Muscle layer of colon (tissue), 2 donors: Measurements from ENCODE around the gene OCA2.

Experiments used
- H3K27ac ChIP-seq: one replicate; pipeline ENCODE4 v1.7.0; 2013; ENCODE audit warnings: low read depth, mild to moderate bottlenecking, low read length, moderate library complexity
- H3K27me3 ChIP-seq, 2 donors: one replicate each; pipeline ENCODE4 v1.7.0; 2013; ENCODE audit warnings: low read length in 2 of 2, mild to moderate bottlenecking in 2 of 2; ENCODE audit not compliant: insufficient read depth in 2 of 2, control insufficient read depth in 1 of 2
- H3K36me3 ChIP-seq: one replicate; pipeline ENCODE4 v1.7.0; 2013; ENCODE audit warnings: mild to moderate bottlenecking, low read length; ENCODE audit not compliant: insufficient read depth
- H3K4me1 ChIP-seq: one replicate; pipeline ENCODE4 v1.7.0; 2013; ENCODE audit warnings: mild to moderate bottlenecking, low read length; ENCODE audit not compliant: insufficient read depth
- H3K4me3 ChIP-seq, 2 donors: one replicate each; pipeline ENCODE4 v1.7.0; 2013; ENCODE audit warnings: low read length in 2 of 2, low read depth in 1 of 2, mild to moderate bottlenecking in 1 of 2, moderate library complexity in 1 of 2
- H3K9ac ChIP-seq: one replicate; pipeline ENCODE4 v1.7.0; 2013; ENCODE audit warnings: low read length
- H3K9me3 ChIP-seq: one replicate; pipeline ENCODE4 v1.7.0; 2013; ENCODE audit warnings: mild to moderate bottlenecking, low read length
- donor health status: abdominal sarcoma.
- donor health status: Adenocarcinoma of cecum.

The OCA2 gene

GRCh38 chr15:27763514-27763913 is 335.6 kb downstream of the OCA2 start:
- no peak overlapping the region for H3K27ac ChIP-seq
- no peaks in the 10 kb centered on the region for H3K9me3 ChIP-seq
- no peaks in the 10 kb centered on the region for H3K27me3 ChIP-seq
- H3K4me3 ChIP-seq = no peak overlapping the region
- H3K36me3 ChIP-seq = no peaks in the 10 kb centered on the region
- H3K9ac ChIP-seq = no peak overlapping the region
- H3K4me1 ChIP-seq = no peaks in the 10 kb centered on the region

DNA sequence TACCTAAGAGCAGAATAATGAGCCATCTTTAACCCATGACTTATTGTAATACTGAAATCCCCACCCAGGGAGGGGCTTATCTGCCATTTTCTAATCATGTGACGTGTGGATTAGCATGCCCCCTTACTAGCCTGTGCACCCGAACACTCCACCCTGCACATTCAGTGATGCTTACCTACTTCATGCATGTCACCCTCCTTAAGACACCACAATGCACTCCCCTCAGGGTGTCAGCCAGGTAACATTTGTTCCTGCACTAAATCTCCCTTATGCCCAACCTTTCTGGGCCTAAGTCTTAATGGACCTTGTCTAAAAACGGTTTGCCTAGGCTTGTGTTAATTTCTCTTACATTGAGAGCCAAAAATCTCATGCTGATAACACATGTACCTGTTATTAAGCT is 336.6 kb downstream of the OCA2 start:
- no peaks in the 10 kb centered on the region for H3K4me1 ChIP-seq
- no peak overlapping the region for H3K9ac ChIP-seq
- no peaks in the 10 kb centered on the region for H3K36me3 ChIP-seq
- no peak overlapping the region for H3K27ac ChIP-seq
- no peaks in the 10 kb centered on the region for H3K27me3 ChIP-seq
- no peaks in the 10 kb centered on the region for H3K9me3 ChIP-seq
- no peak overlapping the region for H3K4me3 ChIP-seq

DNA sequence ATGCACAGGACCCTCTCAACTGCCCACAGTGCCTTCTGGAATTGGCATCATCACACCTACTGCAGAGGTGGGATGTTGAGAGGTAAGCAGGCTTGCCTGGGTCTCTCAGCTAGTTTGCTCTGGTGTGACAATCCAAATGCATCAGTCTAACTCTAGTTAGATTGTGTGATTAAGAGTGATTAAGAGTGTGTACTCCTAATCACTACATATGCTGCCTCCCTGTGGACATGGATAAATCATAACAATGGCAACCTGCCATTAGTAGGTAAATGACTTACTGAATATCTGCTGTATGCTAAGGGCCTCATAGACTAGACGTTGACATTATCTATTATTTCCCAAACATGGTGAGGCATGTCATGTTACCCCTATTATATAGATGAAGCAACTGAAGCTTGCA is 342.1 kb downstream of the OCA2 start:
- Histone ChIP-seq H3K27me3 (no peaks in the 10 kb centered on the region), H3K27ac (no peak overlapping the region), H3K9ac (no peak overlapping the region), H3K4me3 (no peak overlapping the region), H3K9me3 (no peaks in the 10 kb centered on the region), H3K36me3 (no peaks in the 10 kb centered on the region), H3K4me1 (no peaks in the 10 kb centered on the region)

DNA sequence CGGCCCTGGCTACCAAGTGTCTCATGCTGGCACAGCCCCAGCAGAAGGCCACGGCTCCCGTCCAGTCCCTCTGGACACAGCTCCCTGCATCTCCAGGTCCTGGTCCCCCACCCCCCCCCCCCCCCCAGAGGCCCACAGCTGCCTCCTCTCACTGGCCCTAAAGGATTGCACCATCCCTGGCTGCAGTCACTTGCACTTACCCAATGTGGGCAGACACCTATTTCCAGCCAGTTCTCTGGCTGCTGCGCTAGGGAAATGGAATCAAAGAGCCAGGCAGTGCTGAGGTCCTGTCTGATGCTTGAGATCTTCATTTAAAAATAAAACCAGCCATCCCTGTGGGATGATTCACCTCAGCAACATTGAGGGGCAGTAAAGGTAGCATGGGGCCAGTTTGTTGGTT is 346.4 kb downstream of the OCA2 start:
- H3K36me3 ChIP-seq = no peaks in the 10 kb centered on the region
- H3K27me3 ChIP-seq = no peaks in the 10 kb centered on the region
- H3K9me3 ChIP-seq = no peaks in the 10 kb centered on the region
- H3K4me1 ChIP-seq = no peaks in the 10 kb centered on the region
- H3K4me3 ChIP-seq = no peak overlapping the region
- no peak overlapping the region for H3K9ac ChIP-seq
- H3K27ac ChIP-seq = no peak overlapping the region

DNA sequence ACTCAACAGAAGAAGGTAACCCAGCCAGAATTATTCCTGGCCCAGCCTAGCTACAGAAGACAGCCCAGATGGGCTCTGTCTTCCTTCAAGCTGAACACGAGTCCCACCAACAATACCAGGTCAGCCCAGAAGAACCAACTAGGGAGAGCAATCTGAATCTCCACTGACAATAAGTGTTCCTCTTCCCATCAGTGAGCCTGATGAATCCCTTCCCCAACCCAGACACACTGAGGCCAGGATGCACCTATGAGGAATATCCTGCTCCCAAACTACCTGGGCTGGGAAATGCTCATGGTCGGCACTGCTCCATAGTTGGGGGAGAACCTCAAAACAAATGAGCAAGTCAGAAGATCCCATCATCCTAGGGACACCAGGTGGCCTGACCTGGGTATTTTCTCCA is 351.1 kb downstream of the OCA2 start:
- H3K9me3 ChIP-seq = no peaks in the 10 kb centered on the region
- no peak overlapping the region for H3K9ac ChIP-seq
- no peaks in the 10 kb centered on the region for H3K4me1 ChIP-seq
- H3K27ac ChIP-seq = no peak overlapping the region
- H3K27me3 ChIP-seq = no peaks in the 10 kb centered on the region
- H3K36me3 ChIP-seq = no peaks in the 10 kb centered on the region
- no peak overlapping the region for H3K4me3 ChIP-seq

- no peak overlapping the region for H3K9ac ChIP-seq
- H3K9me3 ChIP-seq = no peaks in the 10 kb centered on the region
- H3K27ac ChIP-seq = no peak overlapping the region
- H3K4me3 ChIP-seq = no peak overlapping the region
- no peaks in the 10 kb centered on the region for H3K4me1 ChIP-seq
- H3K36me3 ChIP-seq = no peaks in the 10 kb centered on the region
- no peaks in the 10 kb centered on the region for H3K27me3 ChIP-seq
These were observed 352.6 kb downstream of the OCA2 start for GRCh38 chr15:27746401-27746955.

DNA sequence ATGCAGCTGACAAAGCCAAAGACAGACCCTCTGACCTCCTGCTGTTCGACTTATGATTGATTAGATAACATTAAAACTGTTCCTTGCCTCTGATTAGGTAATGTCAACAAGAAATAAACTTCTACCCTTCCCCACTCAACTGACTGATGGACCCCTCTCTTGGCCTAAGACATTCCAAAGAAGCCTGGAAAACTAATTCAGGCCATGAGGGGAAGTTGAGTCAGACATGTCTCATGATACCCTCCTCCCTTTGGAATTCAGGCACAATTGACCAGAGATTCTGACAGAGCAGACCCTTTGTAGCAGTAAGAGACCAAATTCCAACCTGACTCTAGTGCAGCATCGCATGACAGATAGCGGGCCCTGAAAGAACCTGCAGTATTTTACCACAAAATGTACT is 354.5 kb downstream of the OCA2 start:
- Histone ChIP-seq H3K4me3 (no peak overlapping the region), H3K9ac (no peak overlapping the region), H3K4me1 (no peaks in the 10 kb centered on the region), H3K9me3 (no peaks in the 10 kb centered on the region), H3K27ac (no peak overlapping the region), H3K36me3 (no peaks in the 10 kb centered on the region), H3K27me3 (no peaks in the 10 kb centered on the region)

DNA sequence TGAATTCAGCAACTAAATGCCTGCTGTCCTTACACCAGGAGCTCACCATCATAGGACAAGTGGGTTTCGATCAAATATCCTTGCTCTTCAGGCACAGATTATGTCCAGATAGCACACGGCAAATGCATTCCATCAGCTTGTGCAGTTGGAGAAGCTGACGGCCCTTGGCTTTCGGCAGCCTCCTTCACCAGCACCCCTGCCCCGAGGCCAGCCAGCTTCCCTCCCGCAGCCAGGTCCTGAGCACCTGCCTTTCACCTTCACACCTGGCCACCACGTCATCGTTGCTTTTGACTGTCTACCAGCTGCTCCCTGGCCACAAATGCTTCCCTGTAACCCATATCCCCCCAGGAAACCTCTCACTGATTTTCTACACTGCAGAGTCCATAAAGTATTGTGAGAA is 355.5 kb downstream of the OCA2 start:
- Histone ChIP-seq H3K27me3 (no peaks in the 10 kb centered on the region), H3K9me3 (no peaks in the 10 kb centered on the region), H3K36me3 (no peaks in the 10 kb centered on the region), H3K27ac (no peak overlapping the region), H3K4me1 (no peaks in the 10 kb centered on the region), H3K4me3 (no peak overlapping the region), H3K9ac (no peak overlapping the region)

GRCh38 chr15:27742751-27743477 is 356.2 kb downstream of the OCA2 start:
- H3K36me3 ChIP-seq = no peaks in the 10 kb centered on the region
- no peak overlapping the region for H3K4me3 ChIP-seq
- H3K9me3 ChIP-seq = no peaks in the 10 kb centered on the region
- no peak overlapping the region for H3K27ac ChIP-seq
- no peaks in the 10 kb centered on the region for H3K4me1 ChIP-seq
- no peaks in the 10 kb centered on the region for H3K27me3 ChIP-seq
- H3K9ac ChIP-seq = no peak overlapping the region

DNA sequence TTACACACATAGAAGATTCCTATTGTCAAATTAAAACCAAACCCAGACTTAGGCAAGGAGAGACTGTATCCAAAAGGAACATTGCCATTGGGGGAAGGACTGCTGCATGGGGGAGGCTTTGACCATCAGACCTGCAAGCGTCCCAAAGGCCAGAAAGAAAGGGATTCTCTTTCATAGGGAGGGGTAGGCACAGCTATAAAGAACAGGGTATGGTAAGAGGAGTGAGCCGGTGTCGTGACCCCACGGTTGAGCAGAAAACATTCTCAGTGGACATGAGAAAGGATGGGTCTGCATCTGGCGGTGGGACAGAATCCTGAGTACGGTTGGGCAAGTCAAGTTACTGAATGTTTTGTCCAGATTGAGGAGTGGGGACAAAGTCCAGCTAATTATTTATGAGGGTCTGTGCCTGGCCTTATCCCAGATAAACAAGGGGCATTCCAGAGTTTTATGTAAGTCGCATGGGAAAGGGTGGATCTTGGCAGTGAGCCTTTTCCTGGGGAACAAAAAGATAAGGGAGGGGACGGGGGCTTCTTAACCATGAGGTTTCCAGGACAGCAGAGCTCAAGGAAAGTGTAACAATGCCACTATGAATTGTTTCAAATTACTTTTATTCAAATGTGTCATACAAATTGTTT is 357.8 kb downstream of the OCA2 start:
- Histone ChIP-seq H3K9ac (no peak overlapping the region), H3K27me3 (no peaks in the 10 kb centered on the region), H3K27ac (no peak overlapping the region), H3K9me3 (no peaks in the 10 kb centered on the region), H3K4me3 (no peak overlapping the region), H3K4me1 (no peaks in the 10 kb centered on the region), H3K36me3 (no peaks in the 10 kb centered on the region)

DNA sequence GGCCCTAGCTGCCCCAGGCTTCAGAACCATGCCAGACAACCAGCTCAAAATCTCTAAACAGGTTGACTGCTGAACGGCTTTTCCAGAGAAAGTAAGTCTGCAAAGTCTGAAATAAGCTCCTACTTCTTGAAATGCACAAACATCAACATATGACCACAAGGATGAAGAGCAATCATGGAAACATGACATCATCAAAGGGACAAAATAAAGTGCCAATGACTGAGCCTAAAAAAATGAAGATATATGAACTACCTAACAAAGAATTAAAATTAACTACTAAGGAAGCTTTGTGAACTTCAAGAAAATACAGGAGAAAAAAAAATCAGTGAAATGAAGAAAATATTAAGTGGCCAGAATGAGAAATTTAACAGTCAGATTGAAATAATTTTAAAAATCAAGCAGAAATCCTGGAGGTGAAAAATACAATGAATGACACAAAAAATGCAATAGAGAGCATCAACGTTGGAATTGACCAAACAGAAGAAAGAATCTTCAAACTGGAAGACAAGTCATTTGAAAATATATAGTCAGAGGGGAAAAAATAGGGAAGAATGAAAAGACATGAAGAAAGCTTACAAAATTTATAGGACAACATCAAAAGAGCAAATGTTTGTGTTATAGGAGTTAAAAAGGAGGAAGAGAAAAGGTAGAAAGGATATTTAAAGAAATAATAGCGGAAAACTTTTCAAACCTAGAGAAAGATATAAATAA is 364.2 kb downstream of the OCA2 start:
- no peak overlapping the region for H3K4me3 ChIP-seq
- no peak overlapping the region for H3K9ac ChIP-seq
- H3K27ac ChIP-seq = no peak overlapping the region
- H3K27me3 ChIP-seq = no peaks in the 10 kb centered on the region
- peaks cover 7% of the 10 kb centered on the region for H3K9me3 ChIP-seq
- H3K4me1 ChIP-seq = no peaks in the 10 kb centered on the region
- H3K36me3 ChIP-seq = no peaks in the 10 kb centered on the region
